K562 (cell line): ENCODE measurements around the gene USHBP1. TPM values are rescaled to one million over a fixed set of nuclear protein-coding genes. Genes with fewer than 3 reads are reported as not detected.
A peak's percentile ranks its signal among the peaks of the same experiment; 100 is the strongest.

ENCODE experiments used
- ATAC-seq: fragments of 200-7000 bp; cut with Tn5 transposase; 3 replicates; pipeline ENCODE4 v1.9.1; 2020; ENCODE audit warnings: moderate library complexity
- BruUV-seq: library from RNA; stranded (reverse); fragments of 400-500 nt; replicated peaks from 2 replicates; lab custom pipeline; 2021; lab: Mats Ljungman, UMichigan
- CTCF ChIA-PET: fragments of 300-600 bp; formaldehyde crosslinking; extraction: SDS; loops from one replicate; lab custom pipeline; 2021; ENCODE audit warnings: low intra/inter-chr PET ratio; lab: Yijun Ruan, JAX
- POLR2A ChIA-PET: fragments of 300-600, 350-650 bp; sonication (Branson Sonifier 250); formaldehyde crosslinking; extraction: SDS; loops from one replicate; lab custom pipeline; 2021; ENCODE audit warnings: antibody characterized with exemption, inconsistent platforms; lab: Yijun Ruan, JAX
- DNase-seq, 4 experiments: peaks; one replicate each; pipeline versions ENCODE4 v3.0.0 to v3.0.0-alpha.2; 2011 to 2018; ENCODE audit warnings: low spot score in 3 of 4, mixed read lengths in 3 of 4; ENCODE audit errors: extremely low read depth in 1 of 4
- FAIRE-seq: peaks from 2 replicates; lab custom pipeline; 2011; peaks lifted over from hg19 to GRCh38; lab: Jason Lieb, UNC
- H2AFZ ChIP-seq: 2 replicates; pipeline ENCODE4 v1.6.0; 2011; ENCODE audit warnings: low read depth, low read length, control low read depth, inconsistent platforms
- H3K27ac ChIP-seq: fragments of 200-600 bp; 3 replicates; pipeline ENCODE4 v1.8.0; 2011; ENCODE audit warnings: low read depth, mild to moderate bottlenecking, control low read depth, inconsistent platforms, low read length, moderate library complexity, mixed read lengths; ENCODE audit errors: extremely low read depth
- H3K27me3 ChIP-seq, 2 experiments: fragments of 300-600 bp in 1 of 2; 2 replicates in 1 of 2; 3 replicates in 1 of 2; pipeline versions ENCODE4 v1.6.0 to v1.8.0; 2011; ENCODE audit warnings: inconsistent platforms in 2 of 2, low read length in 2 of 2, mild to moderate bottlenecking in 1 of 2, mixed read lengths in 1 of 2, moderate library complexity in 1 of 2; ENCODE audit not compliant: control insufficient read depth in 2 of 2, insufficient read depth in 2 of 2
- H3K36me3 ChIP-seq: fragments of 300-600 bp; 3 replicates; pipeline ENCODE4 v1.8.0; 2011; ENCODE audit warnings: mild to moderate bottlenecking, low read length, inconsistent platforms; ENCODE audit not compliant: control insufficient read depth, insufficient read depth
- H3K4me1 ChIP-seq, 2 experiments: fragments of 200-600 bp in 1 of 2; replicated peaks in 1 of 2; 2 replicates in 1 of 2; 3 replicates in 1 of 2; pipeline versions ENCODE4 v1.5.1 to v1.8.0; 2011; ENCODE audit warnings: inconsistent platforms in 2 of 2, low read length in 2 of 2, mild to moderate bottlenecking in 1 of 2, mixed read lengths in 1 of 2, moderate library complexity in 1 of 2; ENCODE audit not compliant: control insufficient read depth in 2 of 2, insufficient read depth in 2 of 2
- H3K4me2 ChIP-seq: 2 replicates; pipeline ENCODE4 v1.6.1; 2011; ENCODE audit warnings: low read length, control low read depth, inconsistent platforms, mixed read lengths; ENCODE audit not compliant: insufficient read depth
- H3K4me3 ChIP-seq: fragments of 200-600 bp; sonication (generic), shearing (Covaris generic); 2 replicates; pipeline ENCODE4 v1.5.1; 2016; ENCODE audit warnings: control low read depth, inconsistent platforms
- H3K79me2 ChIP-seq: fragments of 200-600 bp; 3 replicates; pipeline ENCODE4 v1.8.0; 2011; ENCODE audit warnings: low read length, inconsistent platforms; ENCODE audit not compliant: control insufficient read depth, insufficient read depth
- H3K9ac ChIP-seq, 2 experiments: 2 replicates each; pipeline versions ENCODE4 v1.6.0 to v1.6.1; 2011; ENCODE audit warnings: low read depth in 2 of 2, low read length in 2 of 2, control low read depth in 1 of 2, inconsistent platforms in 1 of 2, mild to moderate bottlenecking in 1 of 2, mixed read lengths in 1 of 2; ENCODE audit not compliant: insufficient read depth in 1 of 2
- H3K9me1 ChIP-seq: one replicate; pipeline ENCODE4 v1.6.0; 2011; ENCODE audit warnings: inconsistent platforms, mild to moderate bottlenecking, low read length, moderate library complexity; ENCODE audit not compliant: control insufficient read depth, insufficient read depth
- H3K9me3 ChIP-seq: replicated peaks from 2 replicates; pipeline ENCODE4 v1.5.1; 2011; ENCODE audit warnings: low read depth, low read length, inconsistent platforms; ENCODE audit not compliant: control insufficient read depth, insufficient read depth
- H4K20me1 ChIP-seq: replicated peaks from 2 replicates; pipeline ENCODE4 v1.6.1; 2011; ENCODE audit warnings: low read length, inconsistent platforms, mixed read lengths; ENCODE audit not compliant: control insufficient read depth, insufficient read depth
- BCOR ChIP-seq: fragments of 450-650 bp; IDR thresholded peaks from 2 replicates; pipeline ENCODE4 v1.6.1; 2016
- ELF1 ChIP-seq: fragments of 200-800 bp; sonication (Bioruptor generic); IDR thresholded peaks from 2 replicates; pipeline ENCODE4 v1.6.1; 2016; ENCODE audit warnings: missing genetic modification characterization, missing compliant biosample characterization
- MECOM ChIP-seq: fragments of 250-450 bp; sonication (Bioruptor Pico); IDR thresholded peaks from 2 replicates; pipeline ENCODE4 v1.8.0; 2022; ENCODE audit warnings: inconsistent platforms
- NFIC ChIP-seq: fragments of 450-650 bp; IDR thresholded peaks from 2 replicates; pipeline ENCODE4 v1.6.1; 2017; ENCODE audit warnings: mild to moderate bottlenecking, inconsistent platforms
- SOX6 ChIP-seq: fragments of 450-650 bp; IDR thresholded peaks from 2 replicates; pipeline ENCODE4 v1.6.1; 2014; ENCODE audit warnings: mild to moderate bottlenecking
- SUPT5H ChIP-seq: fragments of 450-650 bp; IDR thresholded peaks from 2 replicates; pipeline ENCODE4 v1.6.1; 2016
- TAL1 ChIP-seq: fragments of 450-650 bp; IDR thresholded peaks from 2 replicates; pipeline ENCODE4 v1.6.1; 2016; ENCODE audit warnings: mild to moderate bottlenecking
- ZFP36 ChIP-seq: fragments of 150-350 bp; IDR thresholded peaks from 2 replicates; pipeline ENCODE4 v1.6.1; 2018; ENCODE audit warnings: low read length, low read depth; ENCODE audit not compliant: partially characterized antibody
- ZNF717 ChIP-seq: fragments of 250-450 bp; sonication (Bioruptor Pico); IDR thresholded peaks from 2 replicates; pipeline ENCODE4 v1.5.0; 2021
- WGBS: fragments of 100-300 bp; shearing (Covaris generic); methylation state at CpG from one replicate; pipeline ENCODE4 v1.1.6; 2016; ENCODE audit warnings: low coverage, mixed read lengths; ENCODE audit not compliant: insufficient coverage; ENCODE audit errors: missing lambda C conversion rate; 5-methylcytosine and 5-hydroxymethylcytosine counted together
- in situ Hi-C: fragments of 300-500 bp; cut with MboI; formaldehyde crosslinking; loops from 4 replicates; pipeline ENCODE4 v1.15.0; 2018; ENCODE audit warnings: inconsistent platforms, mixed read lengths
- intact Hi-C: fragments of 100-400 bp; cut with micrococcal nuclease; formaldehyde crosslinking; loops from 2 replicates; pipeline ENCODE4 v1.14.2; 2022
- polyA plus RNA-seq, 8 experiments: library from polyadenylated mRNA; depleted of rRNA in 4 of 8; stranded (reverse) in 5 of 8; unstranded in 3 of 8; fragments of >200 nt; fragmentation: Nextera tagmentation in 2 of 8; fragmentation: Illumina TruSeq in 1 of 8; extraction: Ambion mirVana in 2 of 8; extraction: Trizol in 1 of 8; gene quantifications; 2 replicates each; pipeline versions ENCODE4 v1.2.1 to v1.2.3, GENCODE V29; 2011 to 2014; ENCODE audit warnings: inconsistent platforms in 1 of 8, missing spikeins in 1 of 8
- total RNA-seq, 7 experiments: library from RNA; depleted of rRNA in 6 of 7; stranded (reverse); fragments of >200 nt in 6 of 7; fragmentation: Illumina TruSeq in 2 of 7; extraction: Trizol in 2 of 7; gene quantifications; 2 replicates each; pipeline versions ENCODE4 v1.2.1 to v1.2.3, GENCODE V29; 2011 to 2021; ENCODE audit warnings: low replicate concordance in 1 of 7
- TF ChIP-seq, protein P1 (sequence below), 2 experiments: fragments of 450-650 bp; IDR thresholded peaks; 2 replicates each; pipeline ENCODE4 v1.6.1; 2018; ENCODE audit warnings: mild to moderate bottlenecking in 2 of 2, low read depth in 1 of 2; ENCODE audit not compliant: partially characterized antibody in 2 of 2
- TF ChIP-seq, protein P2 (sequence below): fragments of 200-800 bp; sonication (Bioruptor generic); IDR thresholded peaks from 2 replicates; pipeline ENCODE4 v1.6.1; 2016; ENCODE audit warnings: missing genetic modification characterization, missing compliant biosample characterization

USHBP1 gene
- total and polyA plus RNA-seq, 9 of the 15 experiments (the other 6 are each of a cell fraction or from before 2014, with no cell fraction given): 0.03 to 0.10 (median 0.05) TPM; not detected in 5

DNA sequence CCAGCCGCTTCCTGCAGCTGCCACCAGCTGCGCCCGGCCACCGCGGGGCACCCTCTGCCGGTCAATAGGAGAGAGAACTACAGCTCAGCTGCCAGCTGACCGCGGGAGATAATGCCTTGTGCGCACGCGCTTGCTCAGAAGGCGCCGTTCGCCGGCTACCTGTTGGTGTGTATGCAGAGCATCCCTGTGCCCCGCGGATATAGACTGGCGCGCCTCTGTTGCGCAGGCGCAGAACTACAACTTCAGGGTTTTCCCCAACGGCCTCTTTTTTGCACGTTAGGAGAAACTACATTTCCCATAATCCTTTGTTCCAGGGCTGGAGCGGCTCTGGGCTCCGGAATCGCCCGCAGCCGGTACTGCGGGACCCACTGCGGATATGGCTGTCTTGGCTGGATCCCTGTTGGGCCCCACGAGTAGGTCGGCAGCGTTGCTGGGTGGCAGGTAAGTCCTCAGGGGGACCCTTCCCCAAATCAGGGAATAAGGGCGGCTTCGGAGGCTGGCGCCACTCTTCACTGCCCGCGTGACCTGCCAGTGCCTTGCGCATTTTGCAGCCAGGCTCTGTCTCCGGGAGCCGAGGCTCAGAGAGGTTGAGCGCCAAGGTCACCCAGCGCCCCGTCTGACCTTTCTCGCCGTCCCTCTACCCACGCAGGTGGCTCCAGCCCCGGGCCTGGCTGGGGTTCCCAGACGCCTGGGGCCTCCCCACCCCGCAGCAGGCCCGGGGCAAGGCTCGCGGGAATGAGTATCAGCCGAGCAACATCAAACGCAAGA, 41.2 kb upstream of the USHBP1 start, which contains the start of gene MRPL34 (continued):
- peak; percentile 79 for TF ChIP-seq SUPT5H
- peak; percentile 53; the same call in 1 of the 2 replicates for TF ChIP-seq SOX6
- no peak for TF ChIP-seq ZNF717 (CRISPR knock-in tag)
- 0 out of 2 replicates have a peak, but pooled peaks have one; percentile 8 for TF ChIP-seq TAL1
- TF ChIP-seq, protein P1, sequence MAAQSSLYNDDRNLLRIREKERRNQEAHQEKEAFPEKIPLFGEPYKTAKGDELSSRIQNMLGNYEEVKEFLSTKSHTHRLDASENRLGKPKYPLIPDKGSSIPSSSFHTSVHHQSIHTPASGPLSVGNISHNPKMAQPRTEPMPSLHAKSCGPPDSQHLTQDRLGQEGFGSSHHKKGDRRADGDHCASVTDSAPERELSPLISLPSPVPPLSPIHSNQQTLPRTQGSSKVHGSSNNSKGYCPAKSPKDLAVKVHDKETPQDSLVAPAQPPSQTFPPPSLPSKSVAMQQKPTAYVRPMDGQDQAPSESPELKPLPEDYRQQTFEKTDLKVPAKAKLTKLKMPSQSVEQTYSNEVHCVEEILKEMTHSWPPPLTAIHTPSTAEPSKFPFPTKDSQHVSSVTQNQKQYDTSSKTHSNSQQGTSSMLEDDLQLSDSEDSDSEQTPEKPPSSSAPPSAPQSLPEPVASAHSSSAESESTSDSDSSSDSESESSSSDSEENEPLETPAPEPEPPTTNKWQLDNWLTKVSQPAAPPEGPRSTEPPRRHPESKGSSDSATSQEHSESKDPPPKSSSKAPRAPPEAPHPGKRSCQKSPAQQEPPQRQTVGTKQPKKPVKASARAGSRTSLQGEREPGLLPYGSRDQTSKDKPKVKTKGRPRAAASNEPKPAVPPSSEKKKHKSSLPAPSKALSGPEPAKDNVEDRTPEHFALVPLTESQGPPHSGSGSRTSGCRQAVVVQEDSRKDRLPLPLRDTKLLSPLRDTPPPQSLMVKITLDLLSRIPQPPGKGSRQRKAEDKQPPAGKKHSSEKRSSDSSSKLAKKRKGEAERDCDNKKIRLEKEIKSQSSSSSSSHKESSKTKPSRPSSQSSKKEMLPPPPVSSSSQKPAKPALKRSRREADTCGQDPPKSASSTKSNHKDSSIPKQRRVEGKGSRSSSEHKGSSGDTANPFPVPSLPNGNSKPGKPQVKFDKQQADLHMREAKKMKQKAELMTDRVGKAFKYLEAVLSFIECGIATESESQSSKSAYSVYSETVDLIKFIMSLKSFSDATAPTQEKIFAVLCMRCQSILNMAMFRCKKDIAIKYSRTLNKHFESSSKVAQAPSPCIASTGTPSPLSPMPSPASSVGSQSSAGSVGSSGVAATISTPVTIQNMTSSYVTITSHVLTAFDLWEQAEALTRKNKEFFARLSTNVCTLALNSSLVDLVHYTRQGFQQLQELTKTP (IDR thresholded peaks at IDR 0.05; ENCODE audit: low read depth in 1 of 2, partially characterized antibody in 2 of 2): peak in 1 of 2 experiments; percentile 85

DNA sequence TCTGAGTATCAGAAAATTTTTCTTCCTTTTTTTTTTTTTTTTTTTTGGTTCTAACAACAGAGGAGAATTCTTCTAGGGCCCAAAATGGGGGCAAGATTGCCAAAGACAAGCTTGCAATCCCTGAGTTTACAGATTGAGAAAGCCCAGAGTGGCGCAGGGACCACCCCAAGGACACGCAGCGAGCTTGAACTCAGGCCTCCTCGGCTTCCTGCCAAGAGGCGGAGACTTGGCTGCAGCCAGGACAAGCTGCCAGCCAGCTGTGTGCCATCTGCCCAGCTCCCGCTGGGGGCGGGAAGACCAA, 40.6 kb upstream of the USHBP1 start:
- Histone ChIP-seq H3K27me3 (no peaks in the 10 kb centered on the region), H3K27ac (no peak overlapping the region), H3K36me3 (peaks cover 13% of the 10 kb centered on the region), H3K9me1 (no peaks in the 10 kb centered on the region), H3K9ac (peak overlapping the region; percentile 20 to 93; a peak in 3 of 4 replicates), H3K4me2 (peak overlapping the region; percentile 94), H3K79me2 (peaks cover 40% of the 10 kb centered on the region), H4K20me1 (0 out of 2 replicates have a peak, but pooled peaks cover 3% of the 10 kb centered on the region), H3K4me3 (peak overlapping the region; percentile 58), H3K4me1 (peaks cover 26 to 72% of the 10 kb centered on the region in 2 experiments; a peak in 4 of 5 replicates), H2AFZ (peak overlapping the region; percentile 88), H3K9me3 (no peaks in the 10 kb centered on the region)
- ChIA-PET CTCF (interaction anchor here (0.8 to 1.1 kb wide), 2 partner anchors 29 to 86 kb away, joined by 3 read pairs; partner anchors contain the start of gene ANO8), POLR2A (interaction anchor here (0.6 to 1.1 kb wide), 5 partner anchors 11 to 1655 kb away, joined by 3 to 7 read pairs (median 3); partner anchors contain the start of gene BABAM1)
- intact Hi-C loops (loop anchor here (1.0 kb wide), 1 partner anchor 11 kb away; no protein-coding TSS in a partner anchor), in situ Hi-C loops (no loop called here)
- DNase-seq: no peak
- ATAC-seq: no peak
- 11% methylated on average over 7 of the region's 7 CpGs for WGBS
- BruUV-seq: no TSS peak
- FAIRE-seq: no peak
- TF ChIP-seq MECOM (CRISPR knock-in tag) (no peak), ELF1 (tag) (0 out of 2 replicates have a peak, but pooled peaks have one; percentile 49), BCOR (peak; percentile 76; the same call in 1 of the 2 replicates), ZFP36 (peak; percentile 52), NFIC (peak; percentile 88)
- TF ChIP-seq, protein P2, sequence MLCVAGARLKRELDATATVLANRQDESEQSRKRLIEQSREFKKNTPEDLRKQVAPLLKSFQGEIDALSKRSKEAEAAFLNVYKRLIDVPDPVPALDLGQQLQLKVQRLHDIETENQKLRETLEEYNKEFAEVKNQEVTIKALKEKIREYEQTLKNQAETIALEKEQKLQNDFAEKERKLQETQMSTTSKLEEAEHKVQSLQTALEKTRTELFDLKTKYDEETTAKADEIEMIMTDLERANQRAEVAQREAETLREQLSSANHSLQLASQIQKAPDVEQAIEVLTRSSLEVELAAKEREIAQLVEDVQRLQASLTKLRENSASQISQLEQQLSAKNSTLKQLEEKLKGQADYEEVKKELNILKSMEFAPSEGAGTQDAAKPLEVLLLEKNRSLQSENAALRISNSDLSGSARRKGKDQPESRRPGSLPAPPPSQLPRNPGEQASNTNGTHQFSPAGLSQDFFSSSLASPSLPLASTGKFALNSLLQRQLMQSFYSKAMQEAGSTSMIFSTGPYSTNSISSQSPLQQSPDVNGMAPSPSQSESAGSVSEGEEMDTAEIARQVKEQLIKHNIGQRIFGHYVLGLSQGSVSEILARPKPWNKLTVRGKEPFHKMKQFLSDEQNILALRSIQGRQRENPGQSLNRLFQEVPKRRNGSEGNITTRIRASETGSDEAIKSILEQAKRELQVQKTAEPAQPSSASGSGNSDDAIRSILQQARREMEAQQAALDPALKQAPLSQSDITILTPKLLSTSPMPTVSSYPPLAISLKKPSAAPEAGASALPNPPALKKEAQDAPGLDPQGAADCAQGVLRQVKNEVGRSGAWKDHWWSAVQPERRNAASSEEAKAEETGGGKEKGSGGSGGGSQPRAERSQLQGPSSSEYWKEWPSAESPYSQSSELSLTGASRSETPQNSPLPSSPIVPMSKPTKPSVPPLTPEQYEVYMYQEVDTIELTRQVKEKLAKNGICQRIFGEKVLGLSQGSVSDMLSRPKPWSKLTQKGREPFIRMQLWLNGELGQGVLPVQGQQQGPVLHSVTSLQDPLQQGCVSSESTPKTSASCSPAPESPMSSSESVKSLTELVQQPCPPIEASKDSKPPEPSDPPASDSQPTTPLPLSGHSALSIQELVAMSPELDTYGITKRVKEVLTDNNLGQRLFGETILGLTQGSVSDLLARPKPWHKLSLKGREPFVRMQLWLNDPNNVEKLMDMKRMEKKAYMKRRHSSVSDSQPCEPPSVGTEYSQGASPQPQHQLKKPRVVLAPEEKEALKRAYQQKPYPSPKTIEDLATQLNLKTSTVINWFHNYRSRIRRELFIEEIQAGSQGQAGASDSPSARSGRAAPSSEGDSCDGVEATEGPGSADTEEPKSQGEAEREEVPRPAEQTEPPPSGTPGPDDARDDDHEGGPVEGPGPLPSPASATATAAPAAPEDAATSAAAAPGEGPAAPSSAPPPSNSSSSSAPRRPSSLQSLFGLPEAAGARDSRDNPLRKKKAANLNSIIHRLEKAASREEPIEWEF (CRISPR knock-in tag): peak; percentile 70; the same call in 1 of the 2 replicates
